B cell (primary cell): ENCODE measurements around the gene TCF12. TPM values are rescaled to one million over a fixed set of nuclear protein-coding genes. Genes with fewer than 3 reads are reported as not detected.

ENCODE experiments used
- ATAC-seq: fragments of 200-7000 bp; cut with Tn5 transposase; one replicate; pipeline ENCODE4 v1.10.0; 2021; ENCODE audit warnings: low read depth, mild to moderate bottlenecking, moderate number of reproducible peaks, moderate library complexity
- CTCF ChIA-PET: fragments of 350-600 bp; sonication (Branson Sonifier 250); formaldehyde crosslinking; loops from one replicate; lab custom pipeline; 2021; ENCODE audit warnings: antibody characterized with exemption, inconsistent platforms; lab: Charles Lee
- POLR2A ChIA-PET: fragments of 350-600 bp; sonication (Branson Sonifier 250); formaldehyde crosslinking; loops from one replicate; lab custom pipeline; 2021; ENCODE audit warnings: antibody characterized with exemption; lab: Charles Lee
- DNase-seq: peaks from one replicate; pipeline ENCODE4 v3.0.0; 2013
- H2AFZ ChIP-seq: 2 replicates; pipeline ENCODE4 v1.6.1; 2012; ENCODE audit warnings: mild to moderate bottlenecking, low read depth, low read length; ENCODE audit not compliant: insufficient read depth, poor library complexity, severe bottlenecking
- H3K27ac ChIP-seq, 2 donors: 1 replicate in 1 of 2; 2 replicates in 1 of 2; pipeline ENCODE4 v1.5.1; 2012 to 2013; ENCODE audit warnings: low read length in 2 of 2, mild to moderate bottlenecking in 2 of 2, moderate library complexity in 1 of 2
- H3K27me3 ChIP-seq, 4 experiments: fragments of 200-600 bp in 1 of 4; sonication (generic) in 1 of 4; replicated peaks in 1 of 4; 1 replicate in 2 of 4; 2 replicates in 2 of 4; pipeline versions ENCODE4 v1.6.1 to v1.7.0; 2013 to 2016; ENCODE audit warnings: low read length in 3 of 4, mild to moderate bottlenecking in 2 of 4, mixed read lengths in 1 of 4, moderate library complexity in 1 of 4; ENCODE audit not compliant: insufficient read depth in 4 of 4, control insufficient read depth in 3 of 4; ENCODE audit errors: control extremely low read depth in 1 of 4
- H3K36me3 ChIP-seq, 2 experiments: replicated peaks in 1 of 2; 1 replicate in 1 of 2; 2 replicates in 1 of 2; pipeline versions ENCODE4 v1.6.1 to v1.7.1; 2013; ENCODE audit warnings: low read length in 1 of 2; ENCODE audit not compliant: insufficient read depth in 2 of 2, control insufficient read depth in 1 of 2; ENCODE audit errors: control extremely low read depth in 1 of 2, extremely low read depth in 1 of 2
- H3K4me1 ChIP-seq, 2 donors: fragments of 200-600 bp in 1 of 2; sonication (generic) in 1 of 2; 1 replicate in 1 of 2; 2 replicates in 1 of 2; pipeline versions ENCODE4 v1.5.1 to v1.6.1; 2013 to 2017; ENCODE audit warnings: low read length in 2 of 2; ENCODE audit not compliant: control insufficient read depth in 2 of 2, insufficient read depth in 2 of 2
- H3K4me2 ChIP-seq: replicated peaks from 2 replicates; pipeline ENCODE3; 2012; ENCODE audit warnings: mild to moderate bottlenecking, low read depth, low read length; ENCODE audit not compliant: poor library complexity, severe bottlenecking
- H3K4me3 ChIP-seq, 5 experiments: fragments of 200-600 bp in 1 of 5; sonication (generic) in 1 of 5; 1 replicate in 3 of 5; 2 replicates in 2 of 5; pipeline versions ENCODE4 v1.5.1 to v1.7.0; 2011 to 2016; ENCODE audit warnings: low read length in 4 of 5, mild to moderate bottlenecking in 4 of 5, low read depth in 2 of 5, control low read depth in 1 of 5, moderate library complexity in 1 of 5; ENCODE audit not compliant: insufficient read depth in 1 of 5; ENCODE audit errors: control extremely low read depth in 1 of 5, extremely low read depth in 1 of 5
- H3K79me2 ChIP-seq: fragments of 200-600 bp; sonication (generic); one replicate; pipeline ENCODE4 v1.6.0; 2016; ENCODE audit warnings: low read length; ENCODE audit not compliant: control insufficient read depth, insufficient read depth
- H3K9ac ChIP-seq: fragments of 200-600 bp; sonication (generic); 2 replicates; pipeline ENCODE4 v1.6.1; 2017; ENCODE audit warnings: mild to moderate bottlenecking, low read length, moderate library complexity
- H3K9me3 ChIP-seq, 3 donors: one replicate each; pipeline versions ENCODE4 v1.6.1 to v1.7.1; 2013; ENCODE audit warnings: low read length in 2 of 3; ENCODE audit not compliant: control insufficient read depth in 2 of 3, insufficient read depth in 1 of 3; ENCODE audit errors: control extremely low read depth in 1 of 3
- H4K20me1 ChIP-seq: 2 replicates; pipeline ENCODE4 v1.6.0; 2012; ENCODE audit warnings: mild to moderate bottlenecking, low read length; ENCODE audit not compliant: insufficient read depth, control insufficient read depth, poor library complexity, severe bottlenecking
- H3K27ac Mint-ChIP-seq: one replicate; pipeline ENCODE4 v1.8.0; 2021; ENCODE audit warnings: mixed read lengths
- H3K27me3 Mint-ChIP-seq: one replicate; pipeline ENCODE4 v1.8.0; 2021; ENCODE audit warnings: mixed read lengths
- H3K4me1 Mint-ChIP-seq: one replicate; pipeline ENCODE4 v1.8.0; 2021; ENCODE audit warnings: mixed read lengths
- H3K4me3 Mint-ChIP-seq: one replicate; pipeline ENCODE4 v1.8.0; 2021; ENCODE audit warnings: mixed read lengths
- H3K9me3 Mint-ChIP-seq: one replicate; pipeline ENCODE4 v1.8.0; 2022; ENCODE audit warnings: mixed read lengths; ENCODE audit not compliant: insufficient read depth
- EZH2 ChIP-seq: IDR thresholded peaks from 2 replicates; pipeline ENCODE4 v1.6.1; 2012; ENCODE audit warnings: borderline replicate concordance, low read depth, mild to moderate bottlenecking, moderate library complexity, low read length; ENCODE audit not compliant: insufficient read depth, poor library complexity, severe bottlenecking
- WGBS: methylation state at CpG from one replicate; pipeline ENCODE4 v1.1.5; 2013; ENCODE audit warnings: missing lambda C conversion rate; ENCODE audit not compliant: insufficient coverage; 5-methylcytosine and 5-hydroxymethylcytosine counted together
- intact Hi-C: fragments of 100-400 bp; cut with micrococcal nuclease; formaldehyde crosslinking; loops from one replicate; pipeline ENCODE4 v1.10.0; 2022
- polyA plus RNA-seq: library from polyadenylated mRNA; depleted of rRNA; stranded (reverse); fragments of >200 nt; gene quantifications from 2 replicates; pipeline ENCODE4 v1.2.3, GENCODE V29; 2012
- total RNA-seq, 2 donors: library from RNA; stranded (reverse); fragments of 120-200 nt in 1 of 2; gene quantifications; 1 replicate in 1 of 2; 2 replicates in 1 of 2; pipeline versions ENCODE4 v1.2.3 to v1.2.4, GENCODE V29; 2013 to 2022
- TF ChIP-seq, protein P1 (sequence below): fragments of 200-600 bp; IDR thresholded peaks from one replicate; pipeline ENCODE4 v1.8.0; 2022; ENCODE audit warnings: antibody characterized with exemption, mild to moderate bottlenecking

Gene TCF12
- total and polyA plus RNA-seq, 2 donors (not counting 1 experiment from before 2014, with no cell fraction given) = 27.1 to 131 TPM

DNA sequence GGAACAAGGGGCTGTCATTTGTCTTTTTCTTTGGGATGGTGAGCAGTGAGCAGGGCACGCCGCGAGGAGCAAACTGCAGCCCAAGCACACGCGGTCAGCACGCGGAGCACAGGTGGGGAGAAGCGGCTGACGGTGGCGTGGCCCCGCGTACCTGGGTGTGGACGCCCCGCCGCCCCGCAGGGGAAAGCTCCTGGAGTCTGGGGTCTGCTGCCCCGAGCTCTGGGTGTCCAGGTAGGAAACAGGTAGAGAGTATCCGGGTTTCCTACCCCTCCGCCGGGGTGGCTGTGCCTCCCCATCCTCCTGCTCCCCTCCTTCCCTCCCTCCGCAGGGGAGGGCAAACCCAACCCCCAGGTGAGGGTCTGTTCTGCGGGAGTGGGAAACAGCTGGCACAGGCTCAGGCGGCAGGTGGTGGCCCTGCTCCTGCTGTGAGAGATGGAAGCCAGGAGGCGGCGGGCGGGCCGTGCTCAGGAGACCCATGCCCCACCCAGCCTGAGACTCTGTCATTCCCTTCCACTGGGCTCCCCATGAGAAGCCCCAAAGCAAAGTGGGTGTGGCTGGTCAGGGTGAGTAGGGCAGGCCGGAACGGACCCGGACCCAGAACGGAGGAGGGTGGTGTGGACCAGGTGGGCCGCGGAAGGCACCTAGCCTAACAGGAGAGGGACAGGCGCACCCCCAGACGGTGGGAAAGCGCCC lies 400.9 kb downstream of the TCF12 start:
- ChIA-PET CTCF (interaction anchor here (1.4 to 2.5 kb wide), 2 partner anchors 9 to 173 kb away, joined by 3 to 9 read pairs; no protein-coding TSS in a partner anchor), POLR2A (no interaction called here)
- Histone ChIP-seq H3K4me2 (no peak overlapping the region), H3K9ac (no peak overlapping the region), H4K20me1 (no peaks in the 10 kb centered on the region), H3K27ac (no peak overlapping the region), H2AFZ (no peak overlapping the region), H3K36me3 (no peaks in the 10 kb centered on the region), H3K27me3 (no peaks in the 10 kb centered on the region), H3K4me1 (peaks cover 12% of the 10 kb centered on the region in 2 donors), H3K4me3 (no peak overlapping the region), H3K9me3 (peaks cover 0 to 11% (median 0%) of the 10 kb centered on the region in 3 donors), H3K79me2 (peaks cover 54% of the 10 kb centered on the region)
- 99% methylated on average over 23 of the region's 36 CpGs for WGBS
- H3K27me3 Mint-ChIP-seq = no peaks in the 10 kb centered on the region
- H3K4me1 Mint-ChIP-seq = peaks cover 13% of the 10 kb centered on the region
- intact Hi-C loops = no loop called here
- TF ChIP-seq, protein P1, sequence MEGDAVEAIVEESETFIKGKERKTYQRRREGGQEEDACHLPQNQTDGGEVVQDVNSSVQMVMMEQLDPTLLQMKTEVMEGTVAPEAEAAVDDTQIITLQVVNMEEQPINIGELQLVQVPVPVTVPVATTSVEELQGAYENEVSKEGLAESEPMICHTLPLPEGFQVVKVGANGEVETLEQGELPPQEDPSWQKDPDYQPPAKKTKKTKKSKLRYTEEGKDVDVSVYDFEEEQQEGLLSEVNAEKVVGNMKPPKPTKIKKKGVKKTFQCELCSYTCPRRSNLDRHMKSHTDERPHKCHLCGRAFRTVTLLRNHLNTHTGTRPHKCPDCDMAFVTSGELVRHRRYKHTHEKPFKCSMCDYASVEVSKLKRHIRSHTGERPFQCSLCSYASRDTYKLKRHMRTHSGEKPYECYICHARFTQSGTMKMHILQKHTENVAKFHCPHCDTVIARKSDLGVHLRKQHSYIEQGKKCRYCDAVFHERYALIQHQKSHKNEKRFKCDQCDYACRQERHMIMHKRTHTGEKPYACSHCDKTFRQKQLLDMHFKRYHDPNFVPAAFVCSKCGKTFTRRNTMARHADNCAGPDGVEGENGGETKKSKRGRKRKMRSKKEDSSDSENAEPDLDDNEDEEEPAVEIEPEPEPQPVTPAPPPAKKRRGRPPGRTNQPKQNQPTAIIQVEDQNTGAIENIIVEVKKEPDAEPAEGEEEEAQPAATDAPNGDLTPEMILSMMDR = no peak
- no peak for TF ChIP-seq EZH2
- ATAC-seq (no peak), DNase-seq (no peak)
- no peak overlapping the region for H3K4me3 Mint-ChIP-seq
- H3K27ac Mint-ChIP-seq = no peak overlapping the region
- H3K9me3 Mint-ChIP-seq = no peaks in the 10 kb centered on the region

DNA sequence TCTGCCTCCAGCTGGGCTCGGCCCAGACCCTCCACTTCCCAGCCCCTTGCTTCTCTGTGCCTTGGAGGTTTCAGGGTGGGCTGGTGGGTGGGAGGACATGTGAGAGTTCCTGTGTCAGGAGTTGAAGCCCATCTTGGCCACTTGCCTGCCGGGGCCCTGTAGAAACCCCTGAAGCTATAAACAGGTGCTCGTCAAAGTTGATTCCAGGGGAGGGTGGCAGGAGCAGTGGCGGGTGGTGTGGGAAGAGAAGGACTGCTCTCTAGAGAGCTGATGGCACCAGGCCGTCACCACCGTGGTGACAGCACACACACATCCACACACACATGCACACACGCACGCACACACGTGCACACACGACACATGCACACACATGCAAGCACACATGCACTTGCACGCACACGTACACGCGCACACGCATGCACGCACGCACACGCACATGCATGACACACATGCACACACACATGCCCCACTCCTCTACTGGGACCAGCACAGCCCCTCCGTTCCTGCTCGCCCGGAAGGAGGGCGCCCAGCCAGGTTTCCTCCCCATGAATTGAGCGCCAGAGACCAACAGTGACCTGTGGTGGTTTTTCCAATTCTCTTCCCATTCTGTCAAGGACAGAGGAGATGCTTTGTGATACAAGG lies 401.6 kb downstream of the TCF12 start:
- TF ChIP-seq, protein P1 = no peak
- no peak for TF ChIP-seq EZH2
- H4K20me1 ChIP-seq = no peaks in the 10 kb centered on the region
- DNase-seq (no peak), ATAC-seq (no peak)
- H3K27me3 Mint-ChIP-seq = no peaks in the 10 kb centered on the region
- intact Hi-C loops = no loop called here
- H3K9ac ChIP-seq = no peak overlapping the region
- H3K4me1 Mint-ChIP-seq = peaks cover 15% of the 10 kb centered on the region
- H3K9me3 Mint-ChIP-seq = no peaks in the 10 kb centered on the region
- H3K4me2 ChIP-seq = no peak overlapping the region
- peaks cover 54% of the 10 kb centered on the region for H3K79me2 ChIP-seq
- H3K4me3 Mint-ChIP-seq = no peak overlapping the region
- no peak overlapping the region for H3K27ac Mint-ChIP-seq
- H3K27me3 ChIP-seq = no peaks in the 10 kb centered on the region
- H2AFZ ChIP-seq = no peak overlapping the region
- peaks cover 0 to 11% (median 0%) of the 10 kb centered on the region in 3 donors for H3K9me3 ChIP-seq
- WGBS = 91% methylated on average over 21 of the region's 23 CpGs
- no peak overlapping the region for H3K27ac ChIP-seq
- H3K4me1 ChIP-seq = peaks cover 12% of the 10 kb centered on the region in 2 donors
- ChIA-PET CTCF (no interaction called here), POLR2A (no interaction called here)
- no peaks in the 10 kb centered on the region for H3K36me3 ChIP-seq
- H3K4me3 ChIP-seq = no peak overlapping the region
